ENCODE data around the gene EFEMP1.

DNA sequence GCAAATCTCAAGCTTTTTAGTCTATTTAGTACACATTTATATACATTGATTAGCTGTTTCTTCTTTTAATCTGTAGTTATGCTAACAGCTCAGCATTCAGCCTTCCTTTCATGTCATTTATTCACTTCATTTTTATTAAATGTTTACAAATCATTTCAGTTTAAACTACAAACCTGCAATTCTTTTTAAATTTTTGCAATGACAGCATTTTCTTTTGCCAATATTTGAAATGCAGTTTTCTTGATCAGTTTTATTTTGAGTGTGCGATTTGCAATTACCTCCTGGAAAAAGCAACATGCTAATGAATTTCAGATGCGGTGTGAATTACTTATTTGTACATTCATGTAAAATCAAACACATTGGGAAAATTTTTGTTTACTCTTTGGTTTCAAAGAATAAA lies 13.5 kb downstream of the EFEMP1 start:
- TF ChIP-seq, protein P1, sequence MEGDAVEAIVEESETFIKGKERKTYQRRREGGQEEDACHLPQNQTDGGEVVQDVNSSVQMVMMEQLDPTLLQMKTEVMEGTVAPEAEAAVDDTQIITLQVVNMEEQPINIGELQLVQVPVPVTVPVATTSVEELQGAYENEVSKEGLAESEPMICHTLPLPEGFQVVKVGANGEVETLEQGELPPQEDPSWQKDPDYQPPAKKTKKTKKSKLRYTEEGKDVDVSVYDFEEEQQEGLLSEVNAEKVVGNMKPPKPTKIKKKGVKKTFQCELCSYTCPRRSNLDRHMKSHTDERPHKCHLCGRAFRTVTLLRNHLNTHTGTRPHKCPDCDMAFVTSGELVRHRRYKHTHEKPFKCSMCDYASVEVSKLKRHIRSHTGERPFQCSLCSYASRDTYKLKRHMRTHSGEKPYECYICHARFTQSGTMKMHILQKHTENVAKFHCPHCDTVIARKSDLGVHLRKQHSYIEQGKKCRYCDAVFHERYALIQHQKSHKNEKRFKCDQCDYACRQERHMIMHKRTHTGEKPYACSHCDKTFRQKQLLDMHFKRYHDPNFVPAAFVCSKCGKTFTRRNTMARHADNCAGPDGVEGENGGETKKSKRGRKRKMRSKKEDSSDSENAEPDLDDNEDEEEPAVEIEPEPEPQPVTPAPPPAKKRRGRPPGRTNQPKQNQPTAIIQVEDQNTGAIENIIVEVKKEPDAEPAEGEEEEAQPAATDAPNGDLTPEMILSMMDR (conservative IDR thresholded peaks at IDR 0.05; ENCODE audit: low read depth, low read length), result no peak
- TF ChIP-seq EZH2 (IDR thresholded peaks at IDR 0.05; ENCODE audit: borderline replicate concordance, low read depth, low read length, poor library complexity, severe bottlenecking), result no peak

All from A673 (cell line).